Neural cell (in vitro differentiated cells): ENCODE results near the gene BIVM.

Experiments used
- CTCF ChIP-seq: fragments of 450-650 bp; IDR thresholded peaks from 2 replicates; pipeline ENCODE4 v1.5.1; 2014; ENCODE audit warnings: antibody characterized with exemption, mild to moderate bottlenecking, moderate library complexity; ENCODE audit not compliant: poor library complexity, severe bottlenecking
- EP300 ChIP-seq: fragments of 450-650 bp; conservative IDR thresholded peaks from 2 replicates; pipeline ENCODE4 v1.6.1; 2014; ENCODE audit warnings: antibody characterized with exemption, mild to moderate bottlenecking, moderate library complexity; ENCODE audit not compliant: poor library complexity, severe bottlenecking
- RAD21 ChIP-seq: fragments of 450-650 bp; conservative IDR thresholded peaks from 2 replicates; pipeline ENCODE4 v1.6.1; 2014; ENCODE audit warnings: antibody characterized with exemption, mild to moderate bottlenecking, moderate library complexity

- TF ChIP-seq CTCF (no peak), EP300 (no peak), RAD21 (no peak)
Observed at GRCh38 chr13:102838273-102838672, 39.4 kb downstream of the BIVM start.
